DOHH2 (cell line): ENCODE results near the gene AKNA.

Experiments
- H3F3A ChIP-seq: fragments of 200-600 bp; sonication (generic), shearing (Covaris generic); 2 replicates; pipeline ENCODE4 v1.6.0; 2016; ENCODE audit warnings: antibody characterized with exemption, mild to moderate bottlenecking; ENCODE audit not compliant: control insufficient read depth, insufficient read depth
- H3K27ac ChIP-seq: fragments of 200-600 bp; sonication (generic); 2 replicates; pipeline ENCODE4 v1.5.1; 2014; ENCODE audit warnings: low read depth, mild to moderate bottlenecking, low read length, moderate library complexity
- H3K27me3 ChIP-seq: fragments of 200-600 bp; sonication (generic); 2 replicates; pipeline ENCODE4 v1.6.1; 2014; ENCODE audit warnings: mild to moderate bottlenecking, low read length, mixed read lengths; ENCODE audit not compliant: control insufficient read depth
- H3K36me3 ChIP-seq: fragments of 200-600 bp; sonication (generic); 2 replicates; pipeline ENCODE4 v1.6.1; 2014; ENCODE audit warnings: mild to moderate bottlenecking, low read length, moderate library complexity, mixed read lengths; ENCODE audit not compliant: control insufficient read depth
- H3K4me1 ChIP-seq: fragments of 200-600 bp; sonication (generic); 2 replicates; pipeline ENCODE4 v1.6.1; 2014; ENCODE audit warnings: mild to moderate bottlenecking, low read length, mixed read lengths; ENCODE audit not compliant: control insufficient read depth
- H3K4me2 ChIP-seq: fragments of 200-600 bp; sonication (generic); 2 replicates; pipeline ENCODE4 v1.6.0; 2014; ENCODE audit warnings: mild to moderate bottlenecking, low read length, moderate library complexity
- H3K4me3 ChIP-seq: fragments of 200-600 bp; sonication (generic); 2 replicates; pipeline ENCODE4 v1.5.1; 2014; ENCODE audit warnings: mild to moderate bottlenecking, low read length, mixed read lengths
- H3K79me2 ChIP-seq: fragments of 200-600 bp; sonication (generic); 2 replicates; pipeline ENCODE4 v1.6.1; 2014; ENCODE audit warnings: mild to moderate bottlenecking, low read length, mixed read lengths; ENCODE audit not compliant: control insufficient read depth
- H3K9me2 ChIP-seq: fragments of 200-600 bp; sonication (generic); replicated peaks from 2 replicates; pipeline ENCODE4 v1.6.1; 2014; ENCODE audit warnings: mild to moderate bottlenecking, low read length, mixed read lengths; ENCODE audit not compliant: control insufficient read depth
- H3K9me3 ChIP-seq: fragments of 200-600 bp; sonication (generic); 2 replicates; pipeline ENCODE4 v1.6.1; 2014; ENCODE audit warnings: antibody characterized with exemption, low read length, mixed read lengths; ENCODE audit not compliant: control insufficient read depth, insufficient read depth
- H4K20me1 ChIP-seq: fragments of 200-600 bp; sonication (generic); 2 replicates; pipeline ENCODE4 v1.6.0; 2014; ENCODE audit warnings: low read depth, mild to moderate bottlenecking, antibody characterized with exemption, low read length, moderate library complexity; ENCODE audit not compliant: control insufficient read depth, insufficient read depth
- EZH2phosphoT487 ChIP-seq: fragments of 200-600 bp; sonication (generic); IDR thresholded peaks from 2 replicates; pipeline ENCODE4 v1.6.1; 2017; ENCODE audit warnings: borderline replicate concordance, mild to moderate bottlenecking, antibody characterized with exemption, low read length, moderate library complexity, mixed read lengths
- TF ChIP-seq, protein P1 (sequence below): fragments of 200-600 bp; sonication (generic); IDR thresholded peaks from one replicate; pipeline ENCODE4 v1.5.1; 2014; ENCODE audit warnings: antibody characterized with exemption, mild to moderate bottlenecking, low read depth, low read length; ENCODE audit not compliant: poor library complexity, severe bottlenecking

Gene AKNA

DNA sequence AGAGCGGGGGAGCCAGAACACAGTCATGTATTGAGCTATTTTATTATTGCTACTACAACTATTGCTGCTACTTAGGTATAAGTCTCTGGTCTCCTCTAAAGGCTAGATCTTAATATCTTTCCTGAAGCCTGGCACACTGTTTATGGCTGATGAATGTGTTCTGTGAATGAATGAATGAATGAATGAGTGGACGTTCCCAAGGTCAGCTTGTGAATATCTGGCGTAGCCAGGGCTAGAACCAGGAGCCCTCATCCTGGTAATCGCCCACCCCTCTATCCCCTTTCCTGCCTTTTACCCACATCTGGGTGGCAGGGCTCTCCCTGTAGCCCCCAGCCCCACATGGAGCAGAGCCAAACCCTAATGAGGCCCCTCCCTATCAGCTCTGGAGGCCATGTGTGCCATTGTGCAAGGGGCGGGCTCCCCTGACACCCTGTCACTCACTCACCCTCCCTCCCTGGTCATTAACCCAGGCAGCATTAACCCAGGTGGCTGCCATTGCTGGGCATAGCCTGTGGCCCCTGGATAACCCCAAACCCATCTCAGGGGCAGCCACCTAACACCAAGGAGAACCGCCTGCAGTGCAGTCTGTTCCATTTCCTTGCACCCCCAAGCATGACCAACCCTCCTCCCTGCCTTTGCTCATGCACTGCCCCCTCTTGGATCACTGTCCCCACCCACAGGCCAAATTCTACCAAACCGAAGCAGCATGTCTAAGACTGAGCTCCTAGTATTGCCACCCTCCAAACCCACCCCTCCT, 2.0 kb upstream of the AKNA start:
- peaks cover 90% of the 10 kb centered on the region for H3K79me2 ChIP-seq
- peak overlapping the region; percentile 95 for H3K27ac ChIP-seq
- peak overlapping the region; percentile 78 for H3K4me3 ChIP-seq
- peaks cover 81% of the 10 kb centered on the region for H3K4me1 ChIP-seq
- TF ChIP-seq EZH2phosphoT487: no peak
- TF ChIP-seq, protein P1, sequence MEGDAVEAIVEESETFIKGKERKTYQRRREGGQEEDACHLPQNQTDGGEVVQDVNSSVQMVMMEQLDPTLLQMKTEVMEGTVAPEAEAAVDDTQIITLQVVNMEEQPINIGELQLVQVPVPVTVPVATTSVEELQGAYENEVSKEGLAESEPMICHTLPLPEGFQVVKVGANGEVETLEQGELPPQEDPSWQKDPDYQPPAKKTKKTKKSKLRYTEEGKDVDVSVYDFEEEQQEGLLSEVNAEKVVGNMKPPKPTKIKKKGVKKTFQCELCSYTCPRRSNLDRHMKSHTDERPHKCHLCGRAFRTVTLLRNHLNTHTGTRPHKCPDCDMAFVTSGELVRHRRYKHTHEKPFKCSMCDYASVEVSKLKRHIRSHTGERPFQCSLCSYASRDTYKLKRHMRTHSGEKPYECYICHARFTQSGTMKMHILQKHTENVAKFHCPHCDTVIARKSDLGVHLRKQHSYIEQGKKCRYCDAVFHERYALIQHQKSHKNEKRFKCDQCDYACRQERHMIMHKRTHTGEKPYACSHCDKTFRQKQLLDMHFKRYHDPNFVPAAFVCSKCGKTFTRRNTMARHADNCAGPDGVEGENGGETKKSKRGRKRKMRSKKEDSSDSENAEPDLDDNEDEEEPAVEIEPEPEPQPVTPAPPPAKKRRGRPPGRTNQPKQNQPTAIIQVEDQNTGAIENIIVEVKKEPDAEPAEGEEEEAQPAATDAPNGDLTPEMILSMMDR: peak; percentile 51
- H3K36me3 ChIP-seq: peaks cover 84% of the 10 kb centered on the region
- H3F3A ChIP-seq: peaks cover 50% of the 10 kb centered on the region
- no peaks in the 10 kb centered on the region for H3K27me3 ChIP-seq
- no peaks in the 10 kb centered on the region for H4K20me1 ChIP-seq
- H3K9me2 ChIP-seq: no peaks in the 10 kb centered on the region
- H3K9me3 ChIP-seq: no peaks in the 10 kb centered on the region
- peak overlapping the region; percentile 87 for H3K4me2 ChIP-seq

DNA sequence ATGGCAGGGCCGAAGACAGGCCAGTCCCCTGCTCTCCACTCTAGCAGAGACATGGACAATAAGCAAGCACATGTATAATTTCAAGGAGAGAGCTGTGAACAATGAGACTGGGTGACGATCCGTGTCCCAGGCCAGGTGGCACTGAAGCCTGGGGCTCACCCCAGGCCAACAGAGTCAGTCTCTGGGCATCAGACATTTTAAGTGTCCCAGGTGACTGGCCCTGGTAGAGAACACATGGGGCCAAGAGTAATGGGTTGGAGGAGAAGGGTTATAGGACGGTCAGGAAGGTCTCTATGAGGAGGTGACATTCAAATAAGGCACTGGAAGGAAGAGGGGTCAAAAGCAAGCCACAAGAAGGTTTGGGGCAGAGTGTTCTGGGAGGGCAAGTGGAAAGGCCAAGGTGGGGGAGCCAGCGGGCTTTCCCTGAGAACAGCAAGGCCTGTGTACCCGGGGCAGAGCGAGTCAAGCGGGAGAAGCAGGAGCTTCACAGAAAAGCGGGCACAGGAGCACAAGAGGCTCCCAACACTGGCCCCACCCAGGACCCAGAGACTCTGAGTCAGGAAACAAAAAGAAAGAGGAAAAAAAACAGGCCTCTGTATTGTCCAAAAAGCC, 1.1 kb upstream of the AKNA start:
- Histone ChIP-seq H3K4me3 (peak overlapping the region; percentile 78), H3K36me3 (peaks cover 84% of the 10 kb centered on the region), H4K20me1 (no peaks in the 10 kb centered on the region), H3K27me3 (no peaks in the 10 kb centered on the region), H3K79me2 (peaks cover 90% of the 10 kb centered on the region), H3K9me3 (no peaks in the 10 kb centered on the region), H3K4me2 (peak overlapping the region; percentile 87), H3K27ac (peak overlapping the region; percentile 95), H3K4me1 (peaks cover 81% of the 10 kb centered on the region), H3K9me2 (no peaks in the 10 kb centered on the region), H3F3A (peaks cover 52% of the 10 kb centered on the region)
- TF ChIP-seq EZH2phosphoT487: no peak
- TF ChIP-seq, protein P1: no peak

DNA sequence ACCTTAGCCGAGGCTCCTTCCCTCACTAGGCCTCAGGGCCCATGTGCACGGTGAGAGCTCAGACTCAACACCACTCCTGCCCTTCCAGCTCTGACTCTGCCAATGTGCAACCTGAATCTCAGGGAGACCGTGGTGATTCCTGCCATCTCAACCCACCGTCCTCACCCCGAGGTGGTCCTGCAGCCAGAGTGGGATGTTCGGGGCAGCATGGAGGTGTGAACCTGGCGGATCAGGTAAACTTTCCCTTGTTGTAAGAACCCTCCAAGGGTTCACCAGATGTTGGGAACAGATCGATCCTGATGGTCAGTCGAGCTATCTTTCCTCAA, 538 bp upstream of the AKNA start:
- Histone ChIP-seq H3K9me2 (no peaks in the 10 kb centered on the region), H3K9me3 (no peaks in the 10 kb centered on the region), H4K20me1 (no peaks in the 10 kb centered on the region), H3K4me3 (peak overlapping the region; percentile 78), H3K27ac (peak overlapping the region; percentile 95), H3K27me3 (no peaks in the 10 kb centered on the region), H3K36me3 (peaks cover 88% of the 10 kb centered on the region), H3F3A (peaks cover 48% of the 10 kb centered on the region), H3K79me2 (peaks cover 91% of the 10 kb centered on the region), H3K4me2 (peak overlapping the region; percentile 87), H3K4me1 (peaks cover 81% of the 10 kb centered on the region)
- TF ChIP-seq, protein P1: no peak
- no peak for TF ChIP-seq EZH2phosphoT487
